Hematopoietic multipotent progenitor cell treated with erythropoietin and hydrocortisone succinate and interleukin-3 and kit ligand, for 6 days (in vitro differentiated cells): ENCODE results near the gene NOS1AP.

Source experiments
- DNase-seq: peaks from one replicate; pipeline ENCODE4 v3.0.0-alpha.2; 2015

The NOS1AP gene

GRCh38 chr1:162223488-162223887, 154.0 kb downstream of the NOS1AP start:
- no peak for DNase-seq

- no peak for DNase-seq
Observed at GRCh38 chr1:162224267-162224666, 154.8 kb downstream of the NOS1AP start.

DNA sequence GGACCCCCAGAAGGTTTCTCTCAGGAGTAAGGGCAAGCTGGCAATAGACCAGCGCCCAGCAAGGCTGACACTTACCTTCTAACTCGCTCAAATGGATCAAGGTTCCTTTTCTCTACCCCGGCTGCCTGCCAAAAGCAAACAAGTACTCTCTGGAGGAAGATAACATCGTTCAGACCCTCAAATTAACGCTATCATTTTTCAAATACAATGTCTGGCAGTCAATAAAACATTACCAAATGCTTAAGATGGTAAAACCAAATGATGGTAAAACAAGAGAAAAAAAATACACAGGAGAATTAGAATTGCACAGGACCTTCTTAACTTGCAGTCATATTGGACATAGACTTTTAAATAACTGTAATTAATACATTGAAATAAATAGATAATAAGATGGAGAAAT, 159.1 kb downstream of the NOS1AP start:
- no peak for DNase-seq

- DNase-seq = no peak
Observed at GRCh38 chr1:162229549-162229948, 160.1 kb downstream of the NOS1AP start.

- peak; percentile 16 for DNase-seq
Observed at GRCh38 chr1:162230096-162230495, 160.6 kb downstream of the NOS1AP start.

DNA sequence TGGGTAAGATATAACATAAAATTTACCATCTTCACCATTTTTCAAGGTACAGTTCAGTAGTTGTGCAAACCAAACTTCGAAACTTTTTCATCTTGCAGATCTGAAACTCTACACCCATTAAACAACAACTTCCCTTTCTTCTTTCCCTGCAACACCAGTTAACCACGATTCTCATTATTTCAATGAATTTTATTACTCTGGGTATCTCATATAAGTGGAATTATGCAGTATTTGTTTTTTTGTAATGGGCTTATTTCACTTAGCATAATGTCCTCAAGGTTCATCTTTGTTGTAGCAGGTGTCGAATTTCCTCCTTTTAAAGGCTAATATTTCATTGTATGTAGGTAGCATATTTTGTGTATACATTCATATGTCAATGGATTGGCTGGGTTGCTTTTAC, 161.0 kb downstream of the NOS1AP start:
- no peak for DNase-seq

DNA sequence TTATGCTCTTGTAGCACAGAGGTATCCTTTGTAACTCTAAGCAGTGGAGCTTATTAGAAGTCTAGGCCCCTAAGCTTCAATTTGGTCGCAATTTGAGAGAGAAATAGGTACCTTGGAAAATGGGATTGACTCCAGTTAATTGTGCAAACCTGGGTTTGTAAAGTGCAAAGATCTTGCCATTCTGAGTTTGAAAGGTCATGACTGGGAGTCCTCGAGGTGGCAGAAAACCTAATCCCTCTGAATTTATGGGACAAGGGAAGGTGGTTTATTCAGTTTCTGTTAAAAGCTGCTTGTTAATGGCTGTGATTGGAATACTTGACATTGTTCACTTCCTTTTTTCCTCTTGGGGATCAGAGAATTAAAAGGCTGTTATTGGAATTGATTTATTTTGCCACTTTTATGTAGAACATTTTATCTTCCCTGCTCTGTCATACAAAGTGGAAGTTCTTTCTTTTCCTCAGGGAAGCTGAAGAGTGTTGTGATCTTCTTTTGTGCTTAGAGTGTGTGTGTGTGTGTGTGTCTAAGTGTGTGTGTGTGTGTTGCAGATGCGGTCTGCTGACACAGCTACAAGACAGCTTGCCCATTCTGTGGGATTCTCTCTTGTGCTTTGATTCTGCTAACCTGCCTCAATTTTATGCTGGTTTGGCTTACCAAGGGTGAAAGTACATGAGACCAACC, 162.7 kb downstream of the NOS1AP start:
- no peak for DNase-seq

DNA sequence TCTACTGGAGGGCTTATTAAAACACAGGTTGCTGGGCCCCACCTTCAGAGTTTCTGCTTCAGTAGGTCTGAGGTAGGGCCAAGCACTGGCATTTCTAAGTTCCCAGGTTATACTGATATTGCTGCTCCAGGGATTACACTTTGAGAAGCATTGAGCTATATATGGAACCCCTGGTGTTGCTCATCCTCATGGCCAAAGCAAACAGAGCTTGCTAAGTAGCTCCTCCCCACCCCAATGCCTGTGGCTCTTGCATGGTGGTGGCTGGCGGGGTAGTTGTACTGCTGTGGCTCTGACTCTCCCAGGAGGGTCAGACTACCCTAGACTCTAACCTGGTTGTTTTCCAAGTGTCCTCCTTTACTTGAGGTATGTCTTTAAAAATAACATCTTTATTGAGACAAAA, 163.6 kb downstream of the NOS1AP start:
- DNase-seq = no peak

DNA sequence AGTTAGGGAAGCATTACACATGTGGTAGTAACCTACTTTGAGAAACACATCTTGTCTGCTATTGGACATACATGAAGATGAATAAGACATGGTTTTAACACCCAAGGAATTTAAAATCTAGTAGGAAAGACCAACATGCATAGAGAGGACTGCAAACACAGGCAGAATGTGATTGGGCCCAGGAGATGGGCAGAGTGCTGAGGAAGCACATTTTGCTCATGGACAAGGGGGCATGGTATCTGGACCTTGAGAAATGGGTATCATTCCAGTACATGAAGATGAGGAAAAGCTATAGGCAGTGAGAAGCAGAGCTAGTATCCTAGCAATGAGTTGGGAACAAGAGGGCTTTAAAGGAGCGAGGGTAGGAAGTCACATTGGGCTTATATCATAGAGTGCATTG, 164.4 kb downstream of the NOS1AP start:
- DNase-seq = no peak

- DNase-seq = no peak
Observed at GRCh38 chr1:162234571-162234970, 165.1 kb downstream of the NOS1AP start.

GRCh38 chr1:162235241-162235800, 165.8 kb downstream of the NOS1AP start:
- no peak for DNase-seq

- DNase-seq = no peak
Observed at GRCh38 chr1:162236201-162236600, 166.7 kb downstream of the NOS1AP start.

DNA sequence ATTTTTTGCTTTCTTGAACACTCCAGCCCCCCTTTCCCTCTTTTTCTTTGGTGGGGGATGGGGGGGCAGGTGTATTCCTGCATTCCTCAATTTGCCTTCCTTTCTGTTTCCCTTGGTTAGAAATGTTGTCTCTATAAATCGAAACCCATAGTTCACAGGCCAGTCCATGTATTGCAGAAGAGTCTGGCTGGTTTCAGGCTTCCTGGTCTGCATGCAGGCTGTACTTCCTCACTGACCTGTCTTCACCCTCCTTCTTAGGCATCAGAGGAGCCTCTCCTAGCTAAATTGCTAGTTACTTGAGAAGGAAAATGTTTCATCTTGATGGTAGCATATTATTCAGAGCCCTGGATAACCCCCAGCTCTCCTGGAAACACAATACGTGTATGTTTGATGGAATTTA, 167.1 kb downstream of the NOS1AP start:
- DNase-seq = no peak

DNA sequence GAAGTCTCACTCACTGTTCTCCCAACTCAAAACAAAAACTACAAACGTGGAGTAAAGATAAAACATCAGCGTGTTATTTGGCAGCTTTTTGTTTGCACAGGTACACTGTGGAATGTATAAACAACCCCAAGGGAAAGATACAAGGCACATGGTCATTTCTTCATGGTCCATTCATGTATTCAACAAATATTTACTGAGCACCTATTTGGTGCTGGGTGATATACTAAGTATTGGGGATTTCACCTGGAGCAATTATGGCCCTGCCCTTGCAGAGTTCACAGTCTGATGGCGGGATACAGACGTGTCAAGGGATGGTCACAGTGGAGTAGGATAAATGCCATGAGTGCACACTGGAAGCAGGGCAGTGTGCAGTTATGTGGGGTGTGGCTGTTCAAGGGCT, 171.1 kb downstream of the NOS1AP start:
- no peak for DNase-seq

DNA sequence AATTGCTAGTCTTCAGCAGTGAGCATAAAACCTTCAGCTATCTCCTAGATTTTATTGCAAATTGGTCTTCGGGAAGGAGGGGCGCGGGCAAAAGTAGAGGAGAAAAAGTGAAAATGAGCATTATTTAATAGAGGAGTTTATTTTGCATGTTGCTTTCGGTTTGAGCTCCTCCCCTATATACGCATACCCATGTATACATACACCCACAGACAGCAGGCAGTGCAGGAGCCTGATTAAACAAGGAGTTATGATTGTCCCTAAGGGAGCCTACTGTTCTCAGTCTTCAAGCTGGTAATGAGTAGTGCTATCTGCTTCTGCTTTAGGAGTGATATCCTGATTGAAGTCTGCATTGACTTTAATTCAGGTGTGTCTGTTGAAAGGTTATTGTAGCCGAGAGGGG, 173.3 kb downstream of the NOS1AP start:
- no peak for DNase-seq

DNA sequence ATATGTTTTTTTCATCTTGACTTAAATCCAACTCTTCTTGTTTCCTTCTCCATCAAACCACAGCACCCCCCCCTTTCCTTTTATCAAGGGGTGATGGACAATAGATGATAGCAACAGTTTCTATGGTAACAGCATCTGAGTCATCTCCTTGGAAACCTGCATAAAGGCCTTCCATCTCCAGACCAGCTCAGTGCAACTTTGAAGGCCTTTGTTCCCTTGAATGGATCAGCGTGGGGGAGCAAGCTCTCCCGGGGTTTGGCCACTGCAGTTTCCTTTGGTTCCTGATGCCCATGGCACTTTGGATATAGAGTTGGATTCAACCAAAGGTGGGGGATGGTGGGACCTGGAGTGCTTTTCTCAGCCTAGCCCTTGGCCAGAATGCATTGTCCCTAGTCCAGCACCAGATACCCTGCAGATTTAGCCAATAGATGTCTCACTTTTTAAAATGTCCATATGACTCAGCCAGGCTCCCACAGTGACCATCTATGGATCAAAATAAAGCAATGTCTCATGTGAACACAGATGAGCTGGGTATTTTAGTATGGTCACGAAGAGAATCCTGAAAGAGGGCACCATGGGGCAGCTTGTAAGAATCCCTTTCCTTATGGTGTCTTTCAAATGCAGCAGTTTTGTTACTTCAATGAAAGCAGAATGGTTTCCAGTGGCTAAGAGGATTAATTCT, 179.5 kb downstream of the NOS1AP start:
- no peak for DNase-seq

- DNase-seq = no peak
Observed at GRCh38 chr1:162250004-162250730, 180.7 kb downstream of the NOS1AP start.

DNA sequence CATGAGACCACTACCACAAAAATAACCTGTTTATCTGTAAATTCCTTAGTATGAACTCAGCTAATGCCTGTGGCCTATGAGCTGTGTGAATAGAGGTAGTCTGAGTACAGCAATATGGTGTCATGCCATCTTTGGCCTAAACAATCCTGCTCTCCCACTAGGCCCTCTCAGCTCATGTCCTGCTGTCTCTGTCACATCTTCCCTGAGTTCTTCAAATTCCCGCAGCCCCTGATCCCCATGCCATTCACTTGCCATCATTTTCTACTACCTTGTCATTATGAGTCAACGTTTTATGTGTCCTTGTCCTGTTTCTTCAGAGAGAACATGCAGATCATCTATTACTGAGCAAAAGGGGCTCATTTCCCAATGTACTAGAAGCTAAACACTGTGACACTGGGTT, 181.6 kb downstream of the NOS1AP start:
- DNase-seq = no peak

DNA sequence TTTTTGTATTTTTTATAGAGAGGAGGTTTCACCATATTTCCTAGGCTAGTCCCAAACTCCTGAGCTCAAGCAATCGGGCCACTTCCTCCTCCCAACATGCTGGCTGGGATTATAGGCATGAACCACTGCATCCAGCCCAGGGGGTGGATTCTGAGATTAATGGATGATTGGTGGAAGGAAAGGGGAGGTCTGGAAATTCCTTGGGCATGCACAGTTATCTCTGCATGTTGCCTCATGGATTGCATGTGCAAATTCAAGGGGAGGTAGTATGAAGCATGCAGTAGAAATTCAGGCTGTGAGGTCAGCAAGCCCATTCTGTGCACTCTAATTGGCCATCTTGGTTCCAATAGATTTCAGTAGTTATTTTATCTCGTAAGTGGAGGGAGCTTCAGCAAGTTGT, 182.7 kb downstream of the NOS1AP start:
- DNase-seq = no peak

DNA sequence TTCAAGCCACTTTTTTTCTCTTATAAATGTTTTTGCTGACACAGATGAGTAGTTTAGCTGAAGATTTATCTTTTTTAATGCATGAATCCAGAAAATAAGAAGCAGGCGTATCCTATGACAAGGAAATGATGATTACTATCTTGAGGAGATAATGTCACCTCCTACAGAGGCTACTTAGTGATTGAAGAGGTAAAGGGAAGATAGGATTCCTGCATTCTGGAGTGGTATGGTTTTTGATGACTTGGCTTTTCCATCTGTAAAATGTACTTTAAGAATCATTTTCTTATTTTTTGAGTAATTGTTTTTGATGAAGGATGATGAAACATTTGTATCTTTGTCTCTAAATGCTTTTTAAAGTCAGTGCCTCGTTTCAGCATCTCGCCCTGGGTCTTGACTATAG, 184.3 kb downstream of the NOS1AP start:
- no peak for DNase-seq

DNA sequence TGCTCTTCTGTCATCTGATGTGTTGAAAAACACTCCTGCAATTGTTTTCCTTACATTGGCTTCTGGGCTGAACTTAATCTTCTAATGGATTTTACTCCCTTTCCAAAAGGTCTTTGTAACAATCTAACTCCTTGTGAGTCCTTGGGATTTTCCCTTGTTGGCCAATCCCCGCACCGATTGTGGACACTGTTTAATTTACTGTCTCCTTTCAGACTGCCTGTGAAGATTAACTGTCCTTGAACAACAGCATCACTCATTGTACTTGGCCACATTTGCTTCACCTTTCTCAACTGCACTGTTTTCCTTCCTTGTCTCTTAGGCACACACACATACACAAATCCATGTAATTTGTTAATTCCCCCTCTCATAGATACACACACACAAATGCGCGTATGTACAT, 186.8 kb downstream of the NOS1AP start:
- DNase-seq = no peak

GRCh38 chr1:162258394-162258793, 188.9 kb downstream of the NOS1AP start:
- no peak for DNase-seq

- DNase-seq = no peak
Observed at GRCh38 chr1:162259894-162260455, 190.5 kb downstream of the NOS1AP start.

- DNase-seq = no peak
Observed at GRCh38 chr1:162264108-162264507, 194.6 kb downstream of the NOS1AP start.
